Neutrophil (primary cell): ENCODE data around the gene DCST1.

Experiments
- H3K27ac ChIP-seq: fragments of 200-600 bp; sonication (generic); 2 replicates; pipeline ENCODE4 v1.5.1; 2016; ENCODE audit warnings: mild to moderate bottlenecking, moderate library complexity
- H3K27me3 ChIP-seq: fragments of 200-600 bp; sonication (generic); 2 replicates; pipeline ENCODE4 v1.6.0; 2016; ENCODE audit warnings: mild to moderate bottlenecking
- H3K36me3 ChIP-seq: fragments of 200-600 bp; sonication (generic); 2 replicates; pipeline ENCODE4 v1.5.1; 2017
- H3K4me1 ChIP-seq, 2 experiments: fragments of 200-600 bp in 1 of 2; sonication (generic) in 1 of 2; 1 replicate in 1 of 2; 2 replicates in 1 of 2; pipeline versions ENCODE4 v1.5.1 to v1.6.1; 2013 to 2016; ENCODE audit warnings: low read depth in 1 of 2, low read length in 1 of 2, mild to moderate bottlenecking in 1 of 2, moderate library complexity in 1 of 2; ENCODE audit not compliant: control insufficient read depth in 1 of 2, insufficient read depth in 1 of 2
- H3K4me3 ChIP-seq, 2 experiments: fragments of 200-600 bp in 1 of 2; sonication (generic) in 1 of 2; 1 replicate in 1 of 2; 2 replicates in 1 of 2; pipeline ENCODE4 v1.5.1; 2013 to 2016; ENCODE audit warnings: low read depth in 1 of 2, low read length in 1 of 2, mild to moderate bottlenecking in 1 of 2, moderate library complexity in 1 of 2
- H3K9me3 ChIP-seq: fragments of 200-600 bp; sonication (generic); 2 replicates; pipeline ENCODE4 v1.5.1; 2016
- TF ChIP-seq, protein P1 (sequence below): fragments of 200-600 bp; sonication (generic); IDR thresholded peaks from 2 replicates; pipeline ENCODE4 v1.5.1; 2016; ENCODE audit warnings: antibody characterized with exemption

The DCST1 gene

GRCh38 chr1:155068599-155068998, 35.0 kb downstream of the DCST1 start:
- H3K27ac ChIP-seq, result no peak overlapping the region
- no peak overlapping the region for H3K4me3 ChIP-seq
- peaks cover 26 to 32% of the 10 kb centered on the region in 2 experiments for H3K4me1 ChIP-seq
- H3K9me3 ChIP-seq, result no peaks in the 10 kb centered on the region
- H3K27me3 ChIP-seq, result peaks cover 71% of the 10 kb centered on the region
- TF ChIP-seq, protein P1, sequence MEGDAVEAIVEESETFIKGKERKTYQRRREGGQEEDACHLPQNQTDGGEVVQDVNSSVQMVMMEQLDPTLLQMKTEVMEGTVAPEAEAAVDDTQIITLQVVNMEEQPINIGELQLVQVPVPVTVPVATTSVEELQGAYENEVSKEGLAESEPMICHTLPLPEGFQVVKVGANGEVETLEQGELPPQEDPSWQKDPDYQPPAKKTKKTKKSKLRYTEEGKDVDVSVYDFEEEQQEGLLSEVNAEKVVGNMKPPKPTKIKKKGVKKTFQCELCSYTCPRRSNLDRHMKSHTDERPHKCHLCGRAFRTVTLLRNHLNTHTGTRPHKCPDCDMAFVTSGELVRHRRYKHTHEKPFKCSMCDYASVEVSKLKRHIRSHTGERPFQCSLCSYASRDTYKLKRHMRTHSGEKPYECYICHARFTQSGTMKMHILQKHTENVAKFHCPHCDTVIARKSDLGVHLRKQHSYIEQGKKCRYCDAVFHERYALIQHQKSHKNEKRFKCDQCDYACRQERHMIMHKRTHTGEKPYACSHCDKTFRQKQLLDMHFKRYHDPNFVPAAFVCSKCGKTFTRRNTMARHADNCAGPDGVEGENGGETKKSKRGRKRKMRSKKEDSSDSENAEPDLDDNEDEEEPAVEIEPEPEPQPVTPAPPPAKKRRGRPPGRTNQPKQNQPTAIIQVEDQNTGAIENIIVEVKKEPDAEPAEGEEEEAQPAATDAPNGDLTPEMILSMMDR, result no peak
- peaks cover 5% of the 10 kb centered on the region for H3K36me3 ChIP-seq

DNA sequence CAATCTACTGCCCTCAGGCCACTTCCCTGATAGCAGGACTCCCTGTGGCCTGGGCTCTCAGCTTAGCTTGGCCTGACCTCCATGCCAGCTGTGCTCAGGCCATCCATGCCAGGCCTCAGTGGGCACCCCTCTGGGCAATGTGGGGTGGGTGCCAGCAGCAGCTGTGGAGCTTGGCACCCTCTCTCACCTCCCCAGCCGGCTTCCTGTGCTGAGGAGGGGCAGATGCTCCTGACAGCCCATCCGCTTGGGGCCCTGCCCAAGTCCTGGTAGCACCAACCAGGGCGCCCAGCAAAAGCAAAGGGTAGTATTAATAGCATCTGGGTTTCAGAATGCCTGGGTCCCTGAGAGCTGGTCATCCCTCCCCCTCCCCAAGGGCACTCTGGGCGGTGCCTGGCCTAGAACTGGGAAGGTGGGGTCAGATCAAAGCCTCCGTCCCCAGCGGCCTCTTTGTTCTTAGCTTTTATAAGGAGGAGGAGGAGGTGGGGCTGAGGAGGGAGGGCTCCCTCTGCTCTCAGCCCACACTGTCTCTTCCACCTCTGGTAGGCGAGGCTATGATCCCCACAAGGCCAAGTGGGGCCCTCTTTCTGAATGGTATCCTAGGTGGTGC, 36.0 kb downstream of the DCST1 start:
- TF ChIP-seq, protein P1, result no peak
- Histone ChIP-seq H3K4me3 (no peak overlapping the region), H3K36me3 (peaks cover 5% of the 10 kb centered on the region), H3K9me3 (no peaks in the 10 kb centered on the region), H3K27ac (no peak overlapping the region), H3K27me3 (peaks cover 74% of the 10 kb centered on the region), H3K4me1 (peaks cover 19 to 21% of the 10 kb centered on the region in 2 experiments)

- TF ChIP-seq, protein P1, result no peak
- Histone ChIP-seq H3K27ac (no peak overlapping the region), H3K9me3 (no peaks in the 10 kb centered on the region), H3K4me3 (peak overlapping the region; percentile 44 to 60), H3K36me3 (peaks cover 5% of the 10 kb centered on the region), H3K4me1 (peaks cover 19 to 21% of the 10 kb centered on the region in 2 experiments), H3K27me3 (peaks cover 74% of the 10 kb centered on the region)
These were observed 36.6 kb downstream of the DCST1 start for GRCh38 chr1:155070158-155070621.

- Histone ChIP-seq H3K36me3 (peaks cover 5% of the 10 kb centered on the region), H3K9me3 (no peaks in the 10 kb centered on the region), H3K4me3 (peak overlapping the region; percentile 44 to 60), H3K27ac (peak overlapping the region; percentile 6), H3K4me1 (peaks cover 19 to 21% of the 10 kb centered on the region in 2 experiments), H3K27me3 (peaks cover 79% of the 10 kb centered on the region)
- TF ChIP-seq, protein P1, result peak; percentile 40
These were observed 37.3 kb downstream of the DCST1 start for GRCh38 chr1:155070721-155071569.

- H3K9me3 ChIP-seq, result no peaks in the 10 kb centered on the region
- H3K4me3 ChIP-seq, result peak overlapping the region; percentile 44 to 60
- TF ChIP-seq, protein P1, result no peak
- no peak overlapping the region for H3K27ac ChIP-seq
- peaks cover 19 to 21% of the 10 kb centered on the region in 2 experiments for H3K4me1 ChIP-seq
- H3K27me3 ChIP-seq, result peaks cover 83% of the 10 kb centered on the region
- H3K36me3 ChIP-seq, result peaks cover 5% of the 10 kb centered on the region
These were observed 38.1 kb downstream of the DCST1 start for GRCh38 chr1:155071701-155072100.
